NCI-H146 treated with DMSO at 0.1 percent for 48 hours (cell line): Measurements from ENCODE around the gene INPP5B.

Experiments
- DNase-seq: peaks from one replicate; lab custom pipeline; 2025; ENCODE audit not compliant: unreplicated experiment; lab: John Stamatoyannopoulos, UW

INPP5B gene

GRCh38 chr1:37875833-37876232 lies 71.0 kb downstream of the INPP5B start:
- no peak for DNase-seq

GRCh38 chr1:37872692-37873091 lies 74.2 kb downstream of the INPP5B start:
- DNase-seq = no peak

DNA sequence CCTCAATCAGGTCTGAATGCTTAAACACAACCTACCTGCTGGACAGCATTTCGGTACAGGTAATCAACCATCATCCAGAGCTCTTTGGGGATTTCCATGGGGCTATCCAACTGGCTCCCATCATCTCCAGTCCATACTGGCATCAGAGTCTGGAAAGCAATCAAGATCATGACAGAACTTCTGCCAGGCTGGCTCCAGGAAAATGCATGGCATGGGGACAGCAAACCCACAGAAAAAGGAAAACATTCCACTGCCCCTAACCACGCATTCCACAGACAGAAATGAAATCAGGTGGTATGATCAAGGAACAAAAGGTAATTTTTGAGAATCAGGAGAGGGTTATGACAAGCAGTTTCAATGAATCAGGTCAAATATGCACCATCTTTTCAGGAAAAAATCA lies 78.4 kb downstream of the INPP5B start:
- no peak for DNase-seq

DNA sequence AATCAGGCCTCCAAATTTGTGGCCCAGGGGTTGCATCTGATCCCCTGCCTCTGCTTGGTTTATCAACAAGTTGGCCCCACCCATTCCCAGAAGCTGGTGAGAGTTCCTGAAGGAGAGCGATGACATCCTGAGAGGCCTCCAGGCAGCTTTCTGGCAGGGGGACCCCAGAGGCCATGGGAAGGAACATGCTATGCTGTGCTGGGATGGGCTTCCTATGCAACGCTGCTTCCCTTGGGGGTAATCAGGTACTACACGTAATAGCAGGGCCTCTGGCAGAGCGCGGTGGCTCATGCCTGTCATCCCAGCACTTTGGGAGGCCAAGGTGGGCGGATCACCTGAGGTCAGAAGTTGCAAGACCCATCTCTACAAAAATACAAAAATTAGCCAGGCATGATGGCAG lies 79.1 kb downstream of the INPP5B start:
- DNase-seq = no peak

GRCh38 chr1:37866491-37866890 lies 80.4 kb downstream of the INPP5B start:
- DNase-seq = no peak

DNA sequence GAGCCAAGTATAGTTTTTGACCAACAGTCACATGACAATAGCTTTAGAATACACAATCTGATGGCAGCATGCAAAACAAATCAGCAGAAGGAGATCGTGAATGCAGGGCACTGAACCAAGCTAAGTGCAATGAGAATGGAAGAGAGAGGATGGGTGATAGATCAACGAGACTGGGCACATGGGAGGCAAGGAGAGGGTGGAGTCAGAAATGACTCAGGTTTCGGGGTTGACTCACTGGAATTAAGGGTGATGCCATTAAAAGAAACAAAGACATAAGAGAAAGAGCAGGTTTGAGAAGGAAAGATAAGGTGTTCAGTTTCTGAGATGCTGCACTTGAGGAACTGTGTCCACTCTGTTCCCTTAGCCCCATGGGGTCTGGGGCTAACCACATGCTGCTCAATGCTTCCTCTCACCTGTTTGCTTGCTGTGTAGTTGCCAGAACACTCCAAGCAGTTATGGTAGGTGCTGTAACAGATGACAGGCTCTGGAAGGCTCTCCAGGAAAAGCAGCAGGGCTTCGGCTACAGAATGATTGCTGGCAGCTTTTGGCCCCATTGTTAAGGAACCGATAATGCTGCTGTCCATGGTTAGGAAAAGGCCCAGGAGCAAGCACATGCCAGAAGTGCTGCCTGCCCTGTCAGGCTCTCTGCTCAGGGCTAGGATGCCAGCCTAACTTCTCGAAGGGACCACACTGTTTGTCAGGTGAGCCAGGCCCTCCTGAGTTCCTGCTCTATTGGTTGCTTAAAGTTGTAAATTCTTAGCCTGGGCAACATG lies 81.3 kb downstream of the INPP5B start:
- no peak for DNase-seq

- DNase-seq = no peak
Observed at GRCh38 chr1:37862330-37862729, 84.5 kb downstream of the INPP5B start.

DNA sequence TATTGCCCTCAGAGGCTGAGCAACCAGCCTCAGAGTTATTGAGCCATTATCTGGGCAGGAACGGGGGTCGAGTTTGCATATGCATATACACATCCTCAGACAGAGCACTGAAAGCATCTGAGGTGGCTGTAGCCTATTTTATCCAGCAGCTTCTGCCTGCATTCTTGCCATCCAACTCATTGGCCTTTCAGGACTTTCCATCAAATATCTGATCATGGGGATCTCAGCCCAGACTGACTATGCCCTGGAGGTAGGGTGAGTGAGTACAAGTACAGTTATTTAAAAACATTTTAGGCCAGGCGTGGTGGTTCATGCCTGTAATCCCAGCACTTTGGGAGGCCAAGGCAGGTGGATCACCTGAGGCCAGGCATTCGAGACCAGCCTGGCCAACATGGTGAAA lies 85.7 kb downstream of the INPP5B start:
- DNase-seq = no peak

DNA sequence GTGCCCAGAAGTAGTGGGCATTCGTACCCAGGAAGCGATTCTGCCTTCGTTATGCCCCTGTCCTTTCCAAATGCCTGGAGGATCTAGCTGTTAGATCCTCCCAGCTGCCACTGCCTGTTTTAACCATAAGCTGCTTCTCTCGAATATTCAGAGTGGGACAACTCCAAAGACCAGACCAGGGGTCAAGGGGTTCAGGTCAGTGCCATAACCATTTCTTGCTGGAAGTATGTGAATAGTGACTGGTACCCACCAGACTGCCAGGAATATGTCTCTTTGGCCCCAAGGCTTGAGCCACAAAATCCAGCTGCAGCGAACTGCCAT lies 86.5 kb downstream of the INPP5B start:
- no peak for DNase-seq

- DNase-seq = peak; percentile 86
Observed at GRCh38 chr1:37859507-37860345, 87.1 kb downstream of the INPP5B start, which contains the start of gene MTF1. Gene MTF1 (minus strand): TSS chr1:37859592. CDS start chr1:37857658, 1,934 bp downstream.

GRCh38 chr1:37858931-37859506 lies 87.8 kb downstream of the INPP5B start:
- DNase-seq = no peak

GRCh38 chr1:37854406-37854805 lies 92.4 kb downstream of the INPP5B start:
- DNase-seq = no peak

- DNase-seq = no peak
Observed at GRCh38 chr1:37853157-37853556, 93.7 kb downstream of the INPP5B start.

DNA sequence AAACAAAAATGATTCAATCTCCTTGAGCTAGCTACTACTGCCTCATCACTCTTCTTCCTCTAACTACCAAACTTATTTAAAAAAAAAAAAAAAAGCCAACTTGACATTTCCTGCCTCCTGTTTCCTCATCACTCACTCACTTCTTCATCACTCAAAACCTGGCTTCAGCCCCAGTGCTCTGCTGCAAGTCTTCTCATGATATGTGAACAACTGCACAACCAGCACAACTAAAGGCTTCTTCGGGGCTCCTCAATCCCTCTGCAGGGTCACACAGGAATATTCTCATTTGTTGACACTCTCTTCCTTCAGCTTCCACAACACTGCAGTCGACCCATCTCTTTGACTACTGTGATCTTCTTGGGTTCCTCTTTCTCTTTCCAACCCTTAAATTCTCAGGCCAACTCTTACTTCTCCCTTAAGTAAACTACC lies 95.1 kb downstream of the INPP5B start:
- DNase-seq = no peak

- DNase-seq = no peak
Observed at GRCh38 chr1:37851262-37851661, 95.6 kb downstream of the INPP5B start.

GRCh38 chr1:37850352-37850955 lies 96.4 kb downstream of the INPP5B start:
- DNase-seq = no peak

GRCh38 chr1:37849480-37849879 lies 97.4 kb downstream of the INPP5B start:
- no peak for DNase-seq

GRCh38 chr1:37846647-37847339 lies 100.1 kb downstream of the INPP5B start:
- no peak for DNase-seq

- DNase-seq = no peak
Observed at GRCh38 chr1:37845786-37846185, 101.1 kb downstream of the INPP5B start.

DNA sequence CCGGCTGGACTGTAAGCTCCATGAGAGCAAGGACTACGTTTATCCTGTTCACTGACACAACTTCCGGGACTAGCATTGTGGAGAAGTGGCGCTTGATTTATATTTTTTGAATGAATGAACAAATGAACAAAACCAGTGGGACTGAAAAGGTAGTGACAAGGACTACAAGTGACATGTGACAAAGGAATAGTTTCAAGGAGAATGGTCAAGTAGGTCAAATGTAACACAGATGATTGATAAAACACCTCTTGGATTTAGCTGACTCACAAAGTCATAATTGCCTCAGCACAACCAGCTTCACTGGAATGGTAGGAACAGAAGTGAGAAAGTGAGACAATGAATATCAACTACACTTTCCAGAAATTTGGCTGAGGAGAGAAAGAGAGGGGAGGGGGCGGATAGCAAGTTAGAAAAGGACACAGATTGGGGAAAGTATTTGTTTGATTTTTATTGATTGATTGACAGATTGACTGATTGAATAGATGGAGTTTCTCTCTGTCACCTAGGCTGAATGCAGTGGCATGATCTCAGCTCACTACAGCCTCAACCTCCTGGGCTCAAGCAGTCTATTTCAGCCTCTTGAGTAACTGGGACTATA lies 101.7 kb downstream of the INPP5B start:
- no peak for DNase-seq

GRCh38 chr1:37844536-37844935 lies 102.3 kb downstream of the INPP5B start:
- no peak for DNase-seq
